Measurements from ENCODE around the gene WNK3.
A peak's percentile ranks its signal among the peaks of the same experiment; 100 is the strongest.

Gene WNK3

DNA sequence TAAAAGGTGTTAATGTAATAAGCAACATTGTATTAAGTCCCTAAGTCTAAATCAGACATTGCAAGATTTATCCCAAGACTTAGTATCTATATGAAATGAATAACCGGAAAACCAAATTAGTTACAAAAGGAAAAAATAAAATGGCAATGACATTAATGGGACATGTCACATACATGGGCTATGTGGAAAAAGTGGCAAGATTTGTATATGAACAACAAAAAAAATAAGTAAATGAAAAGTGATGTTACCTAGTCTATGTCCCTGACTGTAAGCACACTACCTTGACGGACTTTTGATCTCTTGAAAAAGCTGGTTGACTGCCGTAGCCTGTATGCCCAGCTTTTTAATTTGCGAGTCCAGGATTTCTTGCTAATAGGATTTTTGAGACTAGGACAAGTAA lies 119.3 kb downstream of the WNK3 start:
- no peak for ATAC-seq
- DNase-seq, result no peak

DNA sequence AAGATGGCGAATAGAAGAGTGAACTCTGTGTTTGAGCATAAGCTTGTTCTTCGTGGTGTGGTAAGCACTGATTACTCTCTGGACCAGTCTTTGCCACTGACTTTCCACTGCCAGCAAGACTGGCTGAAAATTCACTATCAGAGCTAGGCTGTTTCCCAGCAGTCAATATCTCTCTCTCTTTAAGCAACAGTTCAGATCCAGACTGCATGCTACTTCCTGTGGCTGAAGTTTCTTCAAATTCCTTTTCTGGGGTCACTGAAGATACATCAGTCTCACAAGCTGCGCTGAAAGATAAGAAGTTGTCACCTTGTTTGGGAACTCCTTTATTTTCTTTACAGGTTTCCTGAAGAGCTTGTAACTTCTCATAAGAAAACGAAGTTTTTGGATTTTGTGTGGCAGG lies 120.8 kb downstream of the WNK3 start:
- no peak for ATAC-seq
- DNase-seq, result no peak

DNA sequence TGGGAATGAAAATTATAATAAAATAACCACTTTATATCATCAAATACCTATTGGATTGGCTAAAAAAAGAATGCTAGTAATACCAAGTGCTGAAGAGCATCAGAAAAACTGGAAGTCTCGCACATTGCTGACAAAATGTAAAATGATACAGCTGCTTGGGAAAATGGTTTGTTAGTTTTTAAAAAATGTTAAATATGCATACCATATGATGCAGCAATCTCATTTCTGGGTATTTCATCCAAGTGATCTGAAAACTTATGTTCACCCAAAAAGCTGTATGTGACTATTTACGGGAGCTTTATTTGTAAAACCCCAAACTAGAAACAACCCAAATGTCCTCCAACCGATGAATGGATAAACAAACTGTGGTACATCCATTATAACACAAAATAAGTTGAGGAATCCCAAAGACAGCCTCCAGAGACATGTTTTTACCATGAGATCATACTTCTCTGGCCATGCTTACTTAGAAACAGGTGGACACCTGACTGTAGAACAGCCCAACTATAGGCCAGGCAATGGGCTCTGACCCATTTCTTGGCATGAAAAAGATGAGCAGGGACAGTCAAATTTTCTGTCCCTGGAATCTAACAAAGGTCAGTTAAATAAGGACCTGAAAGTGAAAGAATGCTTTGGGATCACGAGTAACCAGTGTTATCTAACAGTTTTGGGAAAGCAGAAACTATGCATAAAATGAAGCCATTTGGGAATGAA lies 127.3 kb downstream of the WNK3 start:
- no peak for DNase-seq
- no peak for ATAC-seq

DNA sequence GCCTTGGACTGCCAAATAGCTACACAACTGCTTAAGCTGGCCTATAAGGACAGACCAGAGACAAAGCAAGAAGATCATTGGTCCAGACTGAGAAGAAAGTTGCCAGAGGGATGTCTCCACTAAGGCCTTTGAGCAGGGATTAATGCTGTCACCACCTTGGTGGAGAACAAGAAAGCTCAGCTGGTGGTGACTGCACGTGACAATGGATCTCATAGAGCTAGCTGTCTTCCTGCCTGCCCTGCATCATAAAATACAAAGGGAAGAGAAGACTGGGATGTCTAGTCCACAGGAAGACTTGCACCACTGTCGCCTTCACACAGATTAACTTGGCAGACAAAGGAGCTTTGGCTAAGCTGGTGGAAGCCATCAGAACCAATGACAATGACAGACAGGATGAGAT lies 134.3 kb downstream of the WNK3 start:
- DNase-seq (no peak), ATAC-seq (no peak)

DNA sequence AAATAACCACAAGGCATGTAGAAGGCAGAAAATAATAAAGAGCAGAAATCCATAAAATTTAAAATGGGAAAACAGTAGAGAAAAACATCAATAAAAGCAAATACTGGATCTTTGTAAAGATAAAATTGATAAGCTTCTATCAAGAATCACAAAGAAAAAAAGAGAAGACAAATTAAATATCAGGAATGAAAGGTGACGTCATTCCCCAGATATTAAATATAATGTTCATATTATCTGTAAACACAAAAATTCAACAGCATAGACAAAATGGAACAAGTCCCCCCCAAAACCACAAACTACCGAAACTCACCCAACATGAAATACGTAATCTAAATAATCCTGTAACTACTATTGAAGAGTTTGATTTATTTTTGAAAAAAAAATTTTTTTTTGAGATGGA lies 144.2 kb downstream of the WNK3 start:
- no peak for DNase-seq
- no peak for ATAC-seq

DNA sequence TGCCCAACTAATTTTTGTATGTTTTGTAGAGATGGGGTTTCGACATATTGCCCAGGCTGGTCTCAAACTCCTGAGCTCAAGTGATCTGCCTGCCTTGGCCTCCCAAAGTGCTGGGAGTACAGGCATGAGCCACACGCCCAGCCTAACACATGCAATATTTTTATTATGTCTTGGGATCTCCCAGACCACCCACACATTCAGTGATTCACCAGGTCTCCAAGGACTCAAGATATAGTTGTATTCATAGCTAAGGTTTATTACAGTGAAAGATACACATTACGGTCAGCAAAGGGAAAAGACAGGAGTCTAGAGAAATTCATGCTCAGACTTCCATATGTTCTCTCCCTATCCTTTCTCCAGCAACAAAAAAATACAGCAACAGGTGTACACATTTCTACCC lies 149.3 kb downstream of the WNK3 start:
- no peak for DNase-seq
- ATAC-seq, result no peak

DNA sequence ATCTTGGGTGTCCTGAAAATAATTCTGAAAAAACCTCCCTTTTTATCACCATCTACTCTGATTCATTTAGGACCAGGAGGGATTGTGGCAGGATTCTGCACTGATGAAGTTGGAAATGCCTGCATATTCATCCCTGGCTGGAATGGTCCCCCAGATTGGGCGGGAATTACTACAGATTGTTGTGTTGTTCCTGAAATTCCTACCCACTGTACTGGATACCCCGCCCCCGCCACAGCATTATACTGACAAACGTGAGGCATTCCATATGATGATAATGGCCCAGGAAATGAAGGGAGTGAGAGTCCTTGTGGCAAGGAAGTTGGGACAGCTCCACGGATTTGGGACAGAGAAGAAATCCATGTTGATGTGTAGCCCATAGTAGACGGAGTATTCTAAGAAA lies 159.6 kb downstream of the WNK3 start:
- ATAC-seq, result no peak

DNA sequence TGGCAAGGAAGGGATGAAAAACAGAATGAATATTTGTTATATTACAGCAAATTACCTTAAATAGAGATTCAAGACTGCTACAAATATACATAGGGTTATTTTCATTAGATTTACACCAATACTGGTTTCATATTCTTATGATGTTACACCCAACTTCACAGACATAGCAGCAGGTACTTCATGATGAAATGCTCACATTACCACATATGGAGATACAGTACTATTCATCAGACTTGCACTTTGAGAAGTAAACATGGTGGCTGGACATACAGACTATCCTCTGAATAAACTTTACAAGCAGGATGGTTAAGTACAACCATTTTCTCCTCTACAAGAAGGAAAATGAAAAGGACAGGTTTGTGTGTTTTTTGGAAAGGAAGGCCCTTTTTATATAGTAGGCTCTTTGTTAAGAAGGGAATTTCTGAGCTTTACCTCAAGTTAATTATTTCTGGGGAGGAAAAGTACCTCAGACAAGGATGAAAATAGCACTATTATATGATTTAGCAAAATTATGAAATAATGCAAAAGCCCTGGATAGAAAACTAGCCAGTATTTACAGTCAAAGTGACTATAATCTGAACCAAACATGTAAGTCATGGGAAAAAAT lies 162.8 kb downstream of the WNK3 start:
- no peak for DNase-seq
- no peak for ATAC-seq

More for the DNA sequence above, 159.6 kb downstream of the WNK3 start:
- no peak for DNase-seq

DNA sequence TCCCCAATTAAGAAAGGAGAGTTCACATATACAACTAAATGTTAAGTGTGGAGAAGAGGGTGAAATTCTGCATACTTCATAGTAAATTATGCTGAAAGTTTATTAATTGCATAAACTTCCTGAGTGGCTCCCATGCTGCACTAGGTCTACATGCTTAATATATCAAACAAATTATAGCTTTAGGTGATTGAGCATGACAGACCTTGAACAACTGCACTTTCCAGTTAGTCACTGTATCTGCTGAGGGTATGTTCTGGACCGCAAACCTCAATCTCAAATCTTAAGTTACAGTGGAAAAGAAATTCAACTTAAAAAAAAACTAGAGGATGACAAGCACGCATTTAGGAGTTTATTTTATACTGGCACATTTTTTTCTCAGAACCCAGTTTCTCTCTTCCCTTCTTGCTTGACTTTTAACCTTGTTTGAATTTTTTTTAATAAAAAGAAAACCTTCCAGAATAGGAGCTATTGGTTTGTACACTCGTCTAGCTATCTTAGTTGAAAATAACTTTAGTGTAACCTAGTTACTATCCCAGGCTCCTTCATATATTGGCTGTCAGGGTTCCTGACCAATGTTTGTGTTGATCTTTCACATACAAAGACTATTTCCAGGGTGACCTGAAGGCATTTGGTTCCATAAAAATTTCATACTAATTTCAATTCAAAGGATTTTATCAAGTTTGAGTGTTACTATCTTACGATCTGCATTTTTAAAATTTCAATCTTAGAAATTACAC lies 164.6 kb downstream of the WNK3 start:
- no peak for ATAC-seq

DNA sequence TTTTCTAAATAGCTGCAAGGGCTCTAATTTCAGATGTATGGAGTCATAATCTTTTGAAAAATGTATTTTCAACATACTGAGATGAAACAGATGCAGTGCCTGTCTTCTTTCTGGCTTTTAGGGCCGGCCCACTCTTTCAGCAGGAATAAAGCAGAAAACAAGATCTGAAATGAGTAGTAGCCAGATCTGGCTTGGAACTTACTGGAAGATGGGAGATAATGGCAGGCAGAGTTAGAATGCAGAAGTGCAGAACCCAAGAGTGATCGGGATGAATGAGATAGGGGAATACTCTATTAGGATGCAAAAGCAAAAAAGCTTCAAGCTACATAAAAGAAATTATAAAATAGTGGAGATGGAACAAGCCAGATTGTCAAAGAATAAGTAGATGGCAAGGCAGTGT lies 173.4 kb downstream of the WNK3 start:
- no peak for ATAC-seq

More for the DNA sequence above, 164.6 kb downstream of the WNK3 start:
- no peak for DNase-seq

DNA sequence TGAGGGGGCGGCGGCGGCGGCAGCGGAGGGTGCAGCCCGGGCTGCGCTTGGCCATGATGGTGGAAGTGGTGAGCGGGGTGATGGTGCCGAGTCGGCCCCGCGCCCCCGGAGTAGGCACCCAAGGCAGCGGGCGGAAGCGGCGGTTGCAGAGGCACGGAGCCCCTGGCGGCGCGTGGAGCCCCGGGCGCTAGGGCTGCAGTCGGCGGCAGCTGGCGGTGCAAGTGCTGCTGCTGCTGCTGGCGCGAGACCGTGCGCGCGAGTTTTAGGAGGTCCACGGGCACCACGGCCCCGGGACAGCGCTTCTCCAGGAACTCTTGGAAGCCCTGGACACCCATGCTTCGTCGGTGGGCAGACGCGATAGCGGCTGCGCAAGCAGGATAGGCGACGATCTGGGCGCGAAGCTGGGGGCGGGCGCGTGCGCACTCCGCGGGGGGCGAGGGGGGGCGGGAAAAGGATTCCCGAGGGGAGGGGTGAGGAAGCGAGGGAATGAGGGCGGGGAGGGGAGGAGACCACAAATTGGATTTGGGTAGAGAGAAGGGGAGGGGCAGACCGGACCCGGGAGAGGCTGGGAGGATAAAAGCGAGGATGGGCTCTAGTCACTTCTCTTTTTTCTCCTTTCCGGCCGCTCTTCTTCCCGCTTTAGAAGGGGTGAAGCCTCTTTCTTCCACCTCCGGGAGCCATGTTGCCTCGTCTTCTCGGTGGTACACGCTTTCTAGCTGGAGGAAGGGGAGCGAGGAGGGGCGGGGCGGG lies 174.8 kb downstream of the WNK3 start, which contains the start of gene FAM120C:
FAM120C (minus strand) TSS at position 391 of the 750 bp plus-strand sequence; CDS start at position 335, 56 bp downstream.
- ATAC-seq (peak; percentile 65), DNase-seq (peak; percentile 72)

More for the DNA sequence above, 173.4 kb downstream of the WNK3 start:
- DNase-seq, result no peak

DNA sequence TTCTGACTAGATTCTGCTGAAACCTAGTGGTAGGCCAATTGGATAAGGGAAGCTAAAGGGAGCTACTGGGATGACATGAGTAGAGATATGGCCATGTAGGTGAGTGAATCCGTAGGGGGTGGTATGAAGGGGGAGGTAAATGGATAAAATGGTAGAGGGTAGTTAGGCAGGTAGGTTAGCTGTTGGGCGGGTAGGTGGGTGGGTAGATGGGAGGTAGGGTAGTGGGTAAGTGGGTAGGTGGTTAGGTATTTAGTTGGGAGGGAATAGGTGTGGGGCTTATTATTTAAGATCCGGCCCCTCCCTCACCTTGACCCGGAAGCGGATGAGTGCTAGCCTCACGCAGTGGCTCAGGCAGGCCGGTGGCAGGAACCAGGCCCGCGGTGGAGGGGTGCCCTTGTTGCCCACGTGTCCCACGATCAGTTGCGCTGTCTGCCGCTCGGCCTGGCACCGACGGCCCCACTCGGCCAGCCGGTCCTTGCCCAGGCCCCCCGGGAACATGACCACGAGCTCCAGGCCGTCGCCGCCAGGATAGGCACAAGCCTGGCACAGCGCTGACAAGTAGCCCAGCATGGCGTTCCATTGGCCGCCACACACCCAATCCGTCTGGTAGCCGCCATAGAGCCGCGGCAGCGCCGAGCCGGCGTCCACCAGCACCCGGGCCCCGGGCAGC lies 175.5 kb downstream of the WNK3 start:
- peak; percentile 62 for DNase-seq

DNA sequence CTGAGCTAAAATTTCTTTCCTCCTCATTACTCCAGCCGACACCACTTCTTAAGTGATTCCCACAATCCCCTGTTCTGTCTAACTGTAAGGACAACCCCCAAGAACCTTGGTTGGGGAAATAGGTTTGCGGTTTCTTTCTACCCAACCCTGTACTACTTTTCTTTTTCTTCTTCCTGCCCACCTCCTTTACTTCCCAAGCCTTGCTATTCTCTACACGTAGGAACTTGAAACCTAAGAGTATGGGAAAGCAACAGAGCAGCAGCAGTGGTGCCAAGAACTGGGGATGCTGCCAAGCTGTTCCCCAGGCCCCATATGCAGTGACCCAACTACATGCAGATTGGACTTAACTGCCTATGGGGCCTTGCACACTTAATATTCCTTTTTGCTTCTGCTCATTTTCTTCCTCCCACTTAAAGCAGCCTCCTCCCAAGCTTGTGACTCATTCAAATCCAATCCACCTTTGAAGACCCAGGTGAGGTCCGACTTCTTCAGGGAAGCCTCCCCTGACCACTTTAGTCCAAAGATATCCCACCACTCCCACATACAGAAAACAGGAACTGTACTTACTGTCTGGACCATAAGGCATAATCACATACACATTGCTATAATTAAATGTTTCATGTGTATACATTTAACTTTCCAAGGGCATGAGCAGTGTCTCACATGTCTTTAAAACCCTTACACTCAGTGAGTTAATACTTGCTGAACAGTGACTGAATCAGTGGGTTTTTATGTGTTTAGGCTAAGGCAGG lies 176.5 kb downstream of the WNK3 start:
- no peak for DNase-seq
- no peak for ATAC-seq

More for the DNA sequence above, 175.5 kb downstream of the WNK3 start:
- ATAC-seq, result peak; percentile 75

DNA sequence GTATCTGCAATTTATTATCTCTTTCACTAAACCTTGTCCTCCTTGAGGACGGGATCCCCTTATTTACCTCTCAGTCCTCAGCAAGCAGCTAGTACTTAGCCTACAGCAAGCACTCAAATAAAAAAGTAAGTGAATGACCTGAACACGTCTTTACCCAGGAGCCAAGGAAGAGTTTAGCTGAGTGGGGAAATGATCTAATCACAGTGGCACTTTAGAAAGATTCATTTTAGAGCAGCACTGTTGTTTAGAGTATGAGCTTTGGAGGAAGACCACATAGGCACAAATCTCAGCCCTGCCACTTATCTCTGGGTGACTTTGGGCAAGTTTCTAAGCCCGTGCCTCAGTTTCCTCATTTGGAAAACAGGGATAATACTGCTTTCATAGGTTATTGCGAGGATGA lies 177.4 kb downstream of the WNK3 start:
- no peak for DNase-seq
- ATAC-seq, result no peak

DNA sequence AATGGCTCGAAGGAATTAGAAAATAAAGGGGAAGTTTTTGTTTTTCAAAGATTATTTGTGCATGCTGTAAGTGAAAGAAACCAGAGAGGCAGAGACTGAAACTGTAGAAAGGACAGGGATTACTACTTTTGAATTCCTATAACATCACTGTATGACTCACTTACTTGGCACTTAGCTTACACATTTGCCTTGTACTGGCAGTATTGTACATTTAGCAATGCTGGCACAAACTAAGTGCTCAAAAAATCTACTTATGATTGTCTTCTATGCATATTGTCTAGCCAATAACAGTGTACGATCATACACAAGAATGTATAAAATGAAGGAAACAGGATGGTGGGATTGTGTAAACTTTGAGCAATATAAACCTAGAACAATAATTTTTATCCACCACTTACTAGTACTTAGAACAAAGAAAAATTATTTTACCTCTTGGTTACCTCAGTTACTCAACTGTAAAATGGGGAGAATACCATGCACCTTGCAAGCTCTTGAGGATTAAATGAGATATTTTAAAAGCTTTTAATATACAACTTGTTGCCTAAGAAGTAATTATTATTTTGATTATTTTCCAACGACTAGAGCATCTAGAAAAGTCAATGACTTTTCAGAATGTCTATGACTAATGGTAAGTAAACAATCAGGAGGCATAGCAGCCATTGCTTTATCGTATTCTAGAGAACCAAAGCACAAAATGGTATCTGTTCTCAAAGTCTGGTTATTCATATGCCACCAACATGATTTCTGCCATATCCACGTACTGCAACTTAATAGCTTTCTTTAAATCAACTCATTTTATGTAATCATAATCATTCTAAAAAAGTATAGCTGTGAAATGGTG lies 179.5 kb downstream of the WNK3 start:
- DNase-seq (no peak), ATAC-seq (peak; percentile 61)

DNA sequence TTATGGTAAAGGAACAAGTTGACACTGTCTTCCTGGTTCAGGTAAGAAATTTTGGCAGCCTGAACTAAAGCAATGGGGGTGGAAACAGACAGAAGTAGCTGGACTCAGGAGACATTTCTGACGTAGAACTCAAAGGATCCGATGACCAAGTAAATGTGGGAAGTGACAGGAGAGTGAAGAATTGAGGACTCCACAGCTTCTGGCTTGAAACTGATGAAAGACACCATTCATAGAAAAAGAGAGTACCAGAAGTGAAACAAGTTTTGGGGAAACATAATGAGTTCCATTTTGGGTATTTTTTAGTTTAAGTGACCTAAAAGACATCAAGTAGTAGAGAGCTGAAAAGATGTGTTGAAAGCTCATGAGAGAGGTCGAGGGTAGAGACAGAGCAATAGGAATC lies 180.5 kb downstream of the WNK3 start:
- ATAC-seq (no peak), DNase-seq (no peak)

DNA sequence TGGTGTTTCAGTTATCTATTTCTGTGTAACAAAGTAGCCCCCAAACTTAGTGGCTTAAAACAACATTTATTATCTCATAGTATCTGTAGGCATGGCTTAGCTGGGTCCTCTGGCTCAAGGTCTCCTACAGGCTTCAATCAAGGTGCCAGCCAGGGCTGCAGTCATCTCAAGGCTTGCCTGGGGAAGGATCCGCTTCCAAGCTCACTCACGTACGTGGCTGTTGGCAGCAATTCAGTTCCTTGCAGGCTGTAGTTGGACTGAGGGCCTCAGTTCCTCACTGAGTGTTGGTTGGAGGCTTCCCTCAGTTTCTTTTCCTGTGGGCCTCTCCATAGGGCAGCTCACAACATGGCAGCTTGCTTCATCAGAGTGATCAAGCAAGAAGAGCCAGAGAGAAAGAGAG lies 184.1 kb downstream of the WNK3 start:
- no peak for ATAC-seq

DNA sequence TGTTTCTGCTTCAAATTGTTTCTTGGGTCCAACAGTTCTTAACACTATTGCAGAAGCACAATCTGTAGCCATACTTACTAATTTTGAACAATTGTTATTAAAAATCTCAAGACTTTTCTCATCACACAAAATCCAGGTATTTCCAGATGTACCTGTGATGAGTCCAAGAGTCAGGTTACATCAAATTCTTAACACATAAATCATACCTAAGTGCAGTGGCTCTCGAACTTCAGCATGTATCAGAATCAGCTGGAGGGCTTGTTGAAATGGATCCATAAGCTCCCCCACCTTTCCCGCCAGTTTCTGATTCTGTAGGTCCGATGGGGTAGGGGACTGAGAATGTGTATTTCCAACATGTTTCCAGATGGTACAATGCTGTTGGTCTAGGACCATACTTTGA lies 185.4 kb downstream of the WNK3 start:
- ATAC-seq, result no peak
- DNase-seq, result no peak

More for the DNA sequence above, 184.1 kb downstream of the WNK3 start:
- DNase-seq, result no peak

DNA sequence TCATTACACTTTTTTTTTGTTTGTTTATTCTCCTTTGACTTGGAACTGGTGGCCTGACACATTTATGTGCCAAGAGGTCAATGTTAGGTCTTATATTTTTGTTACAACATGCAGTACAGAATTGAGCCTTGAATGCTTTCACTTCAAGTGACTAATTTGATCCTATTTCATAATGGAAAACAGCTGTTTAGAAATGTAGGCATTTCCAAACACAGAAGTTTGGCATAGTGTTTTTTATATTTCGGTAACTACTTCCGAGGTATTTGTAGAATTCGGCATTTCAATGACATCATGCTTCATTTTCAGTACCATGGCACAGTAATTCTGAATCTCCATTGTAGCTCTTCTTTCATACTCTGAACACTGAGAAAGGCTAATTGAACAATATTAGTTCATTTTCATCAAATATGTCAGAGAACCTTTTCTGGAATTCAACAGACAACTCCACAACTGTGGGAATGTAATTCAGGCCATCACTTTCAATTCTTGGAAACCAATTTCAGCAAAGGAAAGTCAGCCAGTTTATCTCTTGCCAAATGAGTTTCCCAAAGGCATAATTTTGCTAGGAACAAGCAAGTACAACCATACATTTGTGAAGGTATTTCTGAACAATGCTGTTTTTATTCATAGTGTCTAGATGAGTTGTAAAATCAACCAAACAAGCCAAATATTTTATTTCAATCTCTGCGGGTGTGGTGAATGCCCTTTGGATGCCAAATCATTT lies 186.2 kb downstream of the WNK3 start:
- DNase-seq (no peak), ATAC-seq (no peak)

DNA sequence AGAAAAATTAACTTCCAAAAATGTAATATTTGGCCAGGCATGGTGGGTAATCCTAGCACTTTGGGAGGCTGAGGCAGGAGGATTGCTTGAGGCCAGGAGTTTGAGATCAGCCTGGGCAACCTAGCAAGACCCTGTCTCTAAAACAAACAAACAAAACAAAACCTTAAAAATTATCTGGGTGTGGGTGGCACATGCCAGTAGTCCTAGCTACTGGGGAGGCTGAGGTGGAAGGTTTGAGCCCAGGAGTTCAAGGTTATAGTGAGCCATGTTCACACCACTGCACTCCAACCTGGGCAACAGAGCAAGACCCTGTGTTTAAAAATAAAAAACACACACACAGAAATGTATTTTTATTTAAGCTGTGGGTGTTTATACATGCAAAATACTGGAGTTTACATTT lies 186.8 kb downstream of the WNK3 start:
- ATAC-seq, result no peak
- DNase-seq, result no peak

All from stimulated activated naive CD8-positive, alpha-beta T cell treated with anti-CD3 and anti-CD28 coated beads, Interleukin-15, Interleukin-2, amounts not matched to agents 100 U/mL and 50 U/mL, for 24 hours (primary cell).